A204.1 (cell line): ENCODE data around the gene MED8.
"Not testable (repeated sequence)": the region's sequence is repeated elsewhere in the genome, so short reads cannot be mapped to it uniquely, and the experiment has no call there.

ENCODE experiments used
- FAIRE-seq: peaks from 2 replicates; lab custom pipeline; 2012; peaks lifted over from hg19 to GRCh38; lab: Jason Lieb, UNC

MED8 gene

GRCh38 chr1:43421976-43422750 lies 32.6 kb upstream of the MED8 start:
- no peak for FAIRE-seq

GRCh38 chr1:43421396-43421795 lies 31.8 kb upstream of the MED8 start:
- FAIRE-seq, result no peak

- no peak for FAIRE-seq
Measured at GRCh38 chr1:43420874-43421273, 31.3 kb upstream of the MED8 start.

GRCh38 chr1:43419627-43420425 lies 30.2 kb upstream of the MED8 start:
- no peak for FAIRE-seq

- no peak for FAIRE-seq
Measured at GRCh38 chr1:43418858-43419257, 29.3 kb upstream of the MED8 start.

GRCh38 chr1:43415901-43416300 lies 26.3 kb upstream of the MED8 start:
- FAIRE-seq, result no peak

- FAIRE-seq, result no peak
Measured at GRCh38 chr1:43414634-43415223, 25.1 kb upstream of the MED8 start.

- not testable (repeated sequence) for FAIRE-seq
Measured at GRCh38 chr1:43413426-43413825, 23.8 kb upstream of the MED8 start.

GRCh38 chr1:43410571-43410970 lies 21.0 kb upstream of the MED8 start:
- FAIRE-seq, result no peak

- FAIRE-seq, result no peak
Measured at GRCh38 chr1:43405876-43406234, 16.3 kb upstream of the MED8 start.

- no peak for FAIRE-seq
Measured at GRCh38 chr1:43405219-43405875, 15.7 kb upstream of the MED8 start.

GRCh38 chr1:43404353-43404752 lies 14.8 kb upstream of the MED8 start:
- no peak for FAIRE-seq

- FAIRE-seq, result no peak
Measured at GRCh38 chr1:43402089-43402865, 12.7 kb upstream of the MED8 start.

- FAIRE-seq, result not testable (repeated sequence)
Measured at GRCh38 chr1:43400441-43400840, 10.8 kb upstream of the MED8 start.

GRCh38 chr1:43398227-43398626 lies 8.6 kb upstream of the MED8 start:
- FAIRE-seq, result no peak

- FAIRE-seq, result no peak
Measured at GRCh38 chr1:43396059-43396458, 6.5 kb upstream of the MED8 start.

GRCh38 chr1:43395523-43395922 lies 5.9 kb upstream of the MED8 start:
- FAIRE-seq, result no peak

- FAIRE-seq, result no peak
Measured at GRCh38 chr1:43392702-43393101, 3.1 kb upstream of the MED8 start.

- no peak for FAIRE-seq
Measured at GRCh38 chr1:43388613-43389012, 987 bp downstream of the MED8 start.

- FAIRE-seq, result no peak
Measured at GRCh38 chr1:43387976-43388599, 1.5 kb downstream of the MED8 start.

GRCh38 chr1:43386676-43387075 lies 2.9 kb downstream of the MED8 start:
- no peak for FAIRE-seq

GRCh38 chr1:43383449-43383848 lies 6.2 kb downstream of the MED8 start:
- FAIRE-seq, result no peak
